Ishikawa (cell line): ENCODE measurements around the gene SLC22A3.

Experiments
- CEBPB ChIP-seq: IDR thresholded peaks from 2 replicates; pipeline ENCODE4 v1.6.1; 2012
- CREB1 ChIP-seq: IDR thresholded peaks from 2 replicates; pipeline ENCODE4 v1.6.1; 2012; ENCODE audit warnings: low read depth
- EGR1 ChIP-seq: IDR thresholded peaks from 2 replicates; pipeline ENCODE4 v1.6.1; 2012
- EP300 ChIP-seq: IDR thresholded peaks from 2 replicates; pipeline ENCODE4 v1.6.1; 2012; ENCODE audit warnings: borderline replicate concordance
- FOXM1 ChIP-seq: IDR thresholded peaks from 2 replicates; pipeline ENCODE4 v1.6.1; 2012; ENCODE audit warnings: low read depth, borderline replicate concordance
- NFIC ChIP-seq: IDR thresholded peaks from 2 replicates; pipeline ENCODE4 v1.6.1; 2012
- RAD21 ChIP-seq: IDR thresholded peaks from 2 replicates; pipeline ENCODE4 v1.6.1; 2012; ENCODE audit warnings: low read depth
- TAF1 ChIP-seq: IDR thresholded peaks from 2 replicates; pipeline ENCODE4 v1.6.1; 2012; ENCODE audit warnings: low read depth, mild to moderate bottlenecking
- TCF12 ChIP-seq: IDR thresholded peaks from 2 replicates; pipeline ENCODE4 v1.6.1; 2012; ENCODE audit warnings: low read depth
- YY1 ChIP-seq: IDR thresholded peaks from 2 replicates; pipeline ENCODE4 v1.6.1; 2012; ENCODE audit warnings: low read depth
- TF ChIP-seq, protein P1 (sequence below): IDR thresholded peaks from 2 replicates; pipeline ENCODE4 v1.6.1; 2012
- TF ChIP-seq, protein P2 (sequence below): IDR thresholded peaks from 2 replicates; pipeline ENCODE4 v1.6.1; 2012; ENCODE audit warnings: low read depth, mild to moderate bottlenecking

DNA sequence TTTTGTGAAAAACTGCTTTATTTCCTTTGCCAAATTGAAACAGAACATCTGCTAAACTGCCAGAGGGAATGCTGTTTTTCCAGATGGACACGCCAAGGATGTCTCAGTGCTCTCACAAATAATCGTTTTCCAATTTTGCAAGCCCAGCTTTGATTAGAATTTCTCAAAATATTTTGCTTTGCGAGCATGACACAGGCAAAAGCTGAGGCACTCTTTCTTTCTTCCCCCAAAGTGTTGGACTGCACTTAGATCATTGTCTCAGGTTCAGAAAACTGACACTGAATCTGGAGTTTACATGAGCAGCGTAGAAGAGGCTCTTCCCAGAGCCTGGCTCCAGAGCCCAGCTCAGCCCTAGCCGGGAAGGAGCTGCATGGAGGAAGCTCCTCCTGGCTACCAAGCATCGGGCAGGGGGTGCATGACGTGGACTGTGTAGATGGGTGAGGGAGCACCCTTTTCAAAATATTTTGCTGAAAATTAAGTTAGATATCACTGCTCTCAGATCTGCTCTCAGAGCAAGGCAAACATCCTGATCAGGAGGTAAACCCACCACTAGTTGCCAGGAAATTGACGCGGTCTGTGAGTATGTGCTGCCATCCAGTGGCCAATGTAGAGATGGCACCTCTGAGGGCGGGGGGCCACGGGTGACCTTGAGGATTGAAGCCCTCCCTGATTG, 107.5 kb downstream of the SLC22A3 start:
- TF ChIP-seq FOXM1 (no peak), YY1 (no peak), EP300 (no peak), RAD21 (peak; percentile 95), EGR1 (no peak), CEBPB (no peak), TCF12 (no peak), TAF1 (no peak), CREB1 (no peak), NFIC (0 out of 2 replicates have a peak, but pooled peaks have one; percentile 7)
- TF ChIP-seq, protein P1, sequence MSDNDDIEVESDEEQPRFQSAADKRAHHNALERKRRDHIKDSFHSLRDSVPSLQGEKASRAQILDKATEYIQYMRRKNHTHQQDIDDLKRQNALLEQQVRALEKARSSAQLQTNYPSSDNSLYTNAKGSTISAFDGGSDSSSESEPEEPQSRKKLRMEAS: no peak
- TF ChIP-seq, protein P2, sequence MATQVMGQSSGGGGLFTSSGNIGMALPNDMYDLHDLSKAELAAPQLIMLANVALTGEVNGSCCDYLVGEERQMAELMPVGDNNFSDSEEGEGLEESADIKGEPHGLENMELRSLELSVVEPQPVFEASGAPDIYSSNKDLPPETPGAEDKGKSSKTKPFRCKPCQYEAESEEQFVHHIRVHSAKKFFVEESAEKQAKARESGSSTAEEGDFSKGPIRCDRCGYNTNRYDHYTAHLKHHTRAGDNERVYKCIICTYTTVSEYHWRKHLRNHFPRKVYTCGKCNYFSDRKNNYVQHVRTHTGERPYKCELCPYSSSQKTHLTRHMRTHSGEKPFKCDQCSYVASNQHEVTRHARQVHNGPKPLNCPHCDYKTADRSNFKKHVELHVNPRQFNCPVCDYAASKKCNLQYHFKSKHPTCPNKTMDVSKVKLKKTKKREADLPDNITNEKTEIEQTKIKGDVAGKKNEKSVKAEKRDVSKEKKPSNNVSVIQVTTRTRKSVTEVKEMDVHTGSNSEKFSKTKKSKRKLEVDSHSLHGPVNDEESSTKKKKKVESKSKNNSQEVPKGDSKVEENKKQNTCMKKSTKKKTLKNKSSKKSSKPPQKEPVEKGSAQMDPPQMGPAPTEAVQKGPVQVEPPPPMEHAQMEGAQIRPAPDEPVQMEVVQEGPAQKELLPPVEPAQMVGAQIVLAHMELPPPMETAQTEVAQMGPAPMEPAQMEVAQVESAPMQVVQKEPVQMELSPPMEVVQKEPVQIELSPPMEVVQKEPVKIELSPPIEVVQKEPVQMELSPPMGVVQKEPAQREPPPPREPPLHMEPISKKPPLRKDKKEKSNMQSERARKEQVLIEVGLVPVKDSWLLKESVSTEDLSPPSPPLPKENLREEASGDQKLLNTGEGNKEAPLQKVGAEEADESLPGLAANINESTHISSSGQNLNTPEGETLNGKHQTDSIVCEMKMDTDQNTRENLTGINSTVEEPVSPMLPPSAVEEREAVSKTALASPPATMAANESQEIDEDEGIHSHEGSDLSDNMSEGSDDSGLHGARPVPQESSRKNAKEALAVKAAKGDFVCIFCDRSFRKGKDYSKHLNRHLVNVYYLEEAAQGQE: no peak
